CD4-positive, CD25-positive, alpha-beta regulatory T cell (primary cell): ENCODE data around the gene RAB3GAP1. TPM values are rescaled to one million over a fixed set of nuclear protein-coding genes. Genes with fewer than 3 reads are reported as not detected.
"Not testable (repeated sequence)": the region's sequence is repeated elsewhere in the genome, so short reads cannot be mapped to it uniquely, and the experiment has no call there.

Experiments
- ATAC-seq, 2 donors: fragments of 150-1000 bp; cut with Tn5 transposase; one replicate each; pipeline ENCODE4 v1.10.0; 2021; ENCODE audit warnings: low read depth in 2 of 2, moderate number of reproducible peaks in 2 of 2, moderate library complexity in 1 of 2
- DNase-seq, 3 donors: peaks; one replicate each; pipeline versions ENCODE4 v3.0.0 to v3.0.0-alpha.2; 2012 to 2022; ENCODE audit warnings: mixed read lengths in 1 of 3
- H3K27ac ChIP-seq: one replicate; pipeline ENCODE4 v1.7.0; 2013; ENCODE audit warnings: mild to moderate bottlenecking, low read length; ENCODE audit not compliant: insufficient read depth, poor library complexity, severe bottlenecking
- H3K27me3 ChIP-seq: one replicate; pipeline ENCODE4 v1.7.0; 2013; ENCODE audit warnings: low read length; ENCODE audit not compliant: control insufficient read depth, insufficient read depth
- H3K36me3 ChIP-seq: one replicate; pipeline ENCODE4 v1.7.0; 2013; ENCODE audit warnings: mild to moderate bottlenecking, low read length, moderate library complexity; ENCODE audit not compliant: control insufficient read depth, insufficient read depth
- H3K4me1 ChIP-seq: 2 replicates; pipeline ENCODE4 v1.7.0; 2013; ENCODE audit warnings: mild to moderate bottlenecking, low read length; ENCODE audit not compliant: insufficient read depth, control insufficient read depth, poor library complexity, severe bottlenecking
- H3K4me3 ChIP-seq: one replicate; pipeline ENCODE4 v1.7.0; 2013; ENCODE audit warnings: low read depth, mild to moderate bottlenecking, low read length, moderate library complexity
- H3K9me3 ChIP-seq, 2 experiments: 1 replicate in 1 of 2; 2 replicates in 1 of 2; pipeline ENCODE4 v1.7.0; 2013; ENCODE audit warnings: low read length in 2 of 2, mild to moderate bottlenecking in 1 of 2, moderate library complexity in 1 of 2; ENCODE audit not compliant: control insufficient read depth in 2 of 2
- H3K27ac Mint-ChIP-seq, 3 donors: one replicate each; pipeline ENCODE4 v1.8.0; 2020 to 2022; ENCODE audit warnings: mild to moderate bottlenecking in 3 of 3, mixed read lengths in 3 of 3, moderate library complexity in 2 of 3
- H3K27me3 Mint-ChIP-seq: one replicate; pipeline ENCODE4 v1.8.0; 2022; ENCODE audit warnings: mild to moderate bottlenecking, mixed read lengths
- H3K36me3 Mint-ChIP-seq: one replicate; pipeline ENCODE4 v1.8.0; 2020; ENCODE audit warnings: mixed read lengths
- H3K4me1 Mint-ChIP-seq, 4 donors: one replicate each; pipeline ENCODE4 v1.8.0; 2020 to 2022; ENCODE audit warnings: mixed read lengths in 4 of 4, mild to moderate bottlenecking in 1 of 4
- H3K4me3 Mint-ChIP-seq, 4 donors: one replicate each; pipeline ENCODE4 v1.8.0; 2020 to 2022; ENCODE audit warnings: mild to moderate bottlenecking in 4 of 4, mixed read lengths in 4 of 4, moderate library complexity in 3 of 4
- H3K9me3 Mint-ChIP-seq, 7 donors: one replicate each; pipeline ENCODE4 v1.8.0; 2020 to 2022; ENCODE audit warnings: mixed read lengths in 7 of 7, mild to moderate bottlenecking in 3 of 7, moderate library complexity in 2 of 7
- polyA plus RNA-seq, 4 donors: library from polyadenylated mRNA; unstranded; fragments of 300-500 nt; fragmentation: Illumina TruSeq; gene quantifications; one replicate each; pipeline ENCODE4 v1.2.3, GENCODE V29; 2021
- total RNA-seq: library from RNA; stranded (reverse); gene quantifications from one replicate; pipeline ENCODE4 v1.2.3, GENCODE V29; 2022

RAB3GAP1 gene
- total and polyA plus RNA-seq, 5 donors from 2014 or later = 15.4 to 40.1 (median 19.7) TPM

DNA sequence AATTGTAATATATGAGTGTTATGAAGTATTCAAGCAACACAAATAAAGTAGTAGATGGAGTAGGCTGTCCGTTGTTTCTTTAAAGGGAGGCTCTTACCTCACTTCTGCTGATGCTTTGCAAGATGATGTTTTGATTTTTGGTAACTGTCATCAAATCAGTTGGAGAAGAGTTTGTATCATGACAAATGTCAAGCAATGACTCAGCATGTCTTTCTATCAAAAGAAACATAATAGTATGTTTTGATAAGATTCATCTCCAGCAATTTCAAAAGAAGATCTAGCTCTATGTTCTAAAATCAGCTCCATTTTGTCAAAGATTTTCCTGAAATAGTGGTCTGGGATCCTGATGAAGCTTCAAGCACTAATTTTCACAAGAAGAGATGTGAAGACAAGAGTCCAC is 30.5 kb upstream of the RAB3GAP1 start:
- Histone ChIP-seq H3K4me1 (no peaks in the 10 kb centered on the region), H3K4me3 (no peak overlapping the region), H3K27ac (no peak overlapping the region), H3K36me3 (no peaks in the 10 kb centered on the region), H3K27me3 (peaks cover 2% of the 10 kb centered on the region), H3K9me3 (no peaks in the 10 kb centered on the region)
- ATAC-seq (no peak), DNase-seq (peak in 1 of 3 donors; percentile 2)
- no peaks in the 10 kb centered on the region for H3K36me3 Mint-ChIP-seq
- peaks cover 0 to 2% (median 0%) of the 10 kb centered on the region in 7 donors for H3K9me3 Mint-ChIP-seq
- peaks cover 0 to 5% (median 2%) of the 10 kb centered on the region in 4 donors for H3K4me1 Mint-ChIP-seq
- H3K4me3 Mint-ChIP-seq = no peak overlapping the region
- H3K27me3 Mint-ChIP-seq = peaks cover 15% of the 10 kb centered on the region
- H3K27ac Mint-ChIP-seq = no peak overlapping the region

DNA sequence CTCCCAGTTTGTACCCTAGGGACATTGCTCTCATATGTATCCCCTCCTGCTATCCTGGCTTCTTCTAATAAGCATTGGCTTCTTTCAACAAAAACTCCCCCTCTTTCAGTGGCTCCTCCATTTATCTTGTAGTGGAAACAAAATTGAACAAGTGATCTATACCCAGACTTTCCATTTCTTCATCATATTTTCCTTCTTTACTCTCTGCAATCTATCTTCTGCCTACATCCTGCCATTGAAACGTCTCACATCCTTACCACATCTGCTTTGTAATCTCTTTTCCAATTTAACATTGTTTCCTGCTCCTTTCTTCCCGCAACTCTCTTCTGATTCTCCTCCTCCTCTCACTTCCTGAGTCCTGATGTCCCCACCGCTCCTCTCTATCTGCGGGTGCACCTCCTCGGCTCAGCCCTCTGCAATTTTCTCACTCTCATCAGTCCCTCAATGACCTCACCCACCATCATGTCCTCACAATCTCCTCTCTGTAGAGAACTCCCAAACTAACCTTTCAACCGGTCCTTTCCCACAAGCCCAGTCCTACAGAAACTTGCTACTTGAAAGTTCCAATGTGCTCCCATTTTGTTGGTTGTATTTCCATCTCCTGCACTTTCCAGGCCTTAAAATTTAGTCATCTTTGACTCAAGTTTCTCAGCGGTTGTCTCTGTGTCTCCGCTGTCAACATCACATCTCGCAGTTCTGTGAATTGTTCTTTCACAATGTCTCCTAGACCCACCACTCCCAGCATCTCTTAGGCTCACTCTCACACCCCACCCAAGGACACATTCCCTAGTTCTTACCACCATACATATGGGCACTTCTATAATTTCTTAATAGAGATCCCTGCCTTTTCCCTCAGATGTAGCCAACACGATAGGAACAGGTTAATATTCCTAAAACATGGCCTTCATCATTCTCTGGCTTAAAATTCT is 28.9 kb upstream of the RAB3GAP1 start:
- H3K27me3 ChIP-seq = peaks cover 2% of the 10 kb centered on the region
- no peaks in the 10 kb centered on the region for H3K9me3 ChIP-seq
- DNase-seq (no peak), ATAC-seq (no peak)
- no peaks in the 10 kb centered on the region for H3K4me1 ChIP-seq
- H3K36me3 ChIP-seq = no peaks in the 10 kb centered on the region
- Mint-ChIP-seq H3K27me3 (peaks cover 14% of the 10 kb centered on the region), H3K36me3 (no peaks in the 10 kb centered on the region), H3K4me1 (peaks cover 0 to 5% (median 2%) of the 10 kb centered on the region in 4 donors), H3K27ac (no peak overlapping the region), H3K4me3 (no peak overlapping the region), H3K9me3 (peaks cover 0 to 2% (median 0%) of the 10 kb centered on the region in 7 donors)
- H3K4me3 ChIP-seq = no peak overlapping the region
- H3K27ac ChIP-seq = no peak overlapping the region

- Histone ChIP-seq H3K27ac (no peak overlapping the region), H3K9me3 (no peaks in the 10 kb centered on the region), H3K4me1 (no peaks in the 10 kb centered on the region), H3K4me3 (no peak overlapping the region), H3K36me3 (no peaks in the 10 kb centered on the region), H3K27me3 (peaks cover 2% of the 10 kb centered on the region)
- H3K4me1 Mint-ChIP-seq = peaks cover 0 to 5% (median 2%) of the 10 kb centered on the region in 4 donors
- H3K27ac Mint-ChIP-seq = no peak overlapping the region
- H3K36me3 Mint-ChIP-seq = no peaks in the 10 kb centered on the region
- DNase-seq = peak in 1 of 3 donors; percentile 2
- peak overlapping the region in 1 of 4 donors; percentile 7 for H3K4me3 Mint-ChIP-seq
- peaks cover 0 to 2% (median 0%) of the 10 kb centered on the region in 7 donors for H3K9me3 Mint-ChIP-seq
- ATAC-seq = no peak
- peaks cover 14% of the 10 kb centered on the region for H3K27me3 Mint-ChIP-seq
These were observed 28.1 kb upstream of the RAB3GAP1 start for GRCh38 chr2:135023886-135024485.

DNA sequence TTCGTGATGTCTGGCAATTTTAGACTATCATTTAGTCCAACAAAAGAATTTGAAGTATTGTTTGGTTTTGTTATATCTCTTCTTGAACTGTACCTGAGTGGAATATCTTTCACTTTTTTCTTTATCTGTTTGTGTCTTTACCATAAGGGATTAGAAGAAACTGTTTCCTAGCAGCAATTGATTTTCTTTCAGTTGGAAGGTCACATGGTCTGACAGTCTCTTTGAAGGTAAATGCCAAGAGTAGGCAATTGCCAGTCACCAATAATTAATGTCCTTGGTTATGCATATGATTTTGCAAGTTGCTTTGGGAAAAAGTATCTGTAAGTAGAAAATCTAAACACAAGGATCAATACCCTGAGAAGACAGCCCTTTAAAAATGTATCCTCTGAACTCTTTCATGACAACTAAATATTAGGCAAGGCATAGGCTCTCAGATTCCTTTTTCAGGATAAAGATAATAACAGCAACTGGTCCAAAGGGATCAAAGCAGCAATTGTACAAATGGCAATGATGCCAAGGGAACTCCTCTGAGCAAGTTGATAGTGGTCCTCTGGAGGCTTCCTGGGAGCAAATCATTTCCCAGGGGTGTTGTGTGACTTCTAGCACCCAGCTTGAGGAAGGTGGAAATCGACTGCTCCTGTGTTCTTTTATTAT is 22.5 kb upstream of the RAB3GAP1 start:
- peaks cover 5% of the 10 kb centered on the region for H3K27me3 ChIP-seq
- peaks cover 23% of the 10 kb centered on the region for H3K27me3 Mint-ChIP-seq
- H3K36me3 Mint-ChIP-seq = no peaks in the 10 kb centered on the region

GRCh38 chr2:135030826-135031225 is 21.3 kb upstream of the RAB3GAP1 start:
- H3K9me3 Mint-ChIP-seq = peaks cover 0 to 5% (median 1%) of the 10 kb centered on the region in 7 donors
- DNase-seq (peak in 1 of 3 donors; percentile 29), ATAC-seq (no peak)
- H3K4me1 Mint-ChIP-seq = no peaks in the 10 kb centered on the region
- no peak overlapping the region for H3K27ac Mint-ChIP-seq
- Histone ChIP-seq H3K4me1 (no peaks in the 10 kb centered on the region), H3K27ac (no peak overlapping the region), H3K36me3 (no peaks in the 10 kb centered on the region), H3K4me3 (no peak overlapping the region), H3K9me3 (no peaks in the 10 kb centered on the region), H3K27me3 (peaks cover 3% of the 10 kb centered on the region)
- no peaks in the 10 kb centered on the region for H3K36me3 Mint-ChIP-seq
- H3K27me3 Mint-ChIP-seq = peaks cover 23% of the 10 kb centered on the region
- H3K4me3 Mint-ChIP-seq = no peak overlapping the region

More for the DNA sequence above, 22.5 kb upstream of the RAB3GAP1 start:
- Histone ChIP-seq H3K4me3 (no peak overlapping the region), H3K27ac (no peak overlapping the region), H3K9me3 (no peaks in the 10 kb centered on the region), H3K36me3 (no peaks in the 10 kb centered on the region), H3K4me1 (no peaks in the 10 kb centered on the region)
- peaks cover 0 to 5% (median 2%) of the 10 kb centered on the region in 7 donors for H3K9me3 Mint-ChIP-seq
- H3K27ac Mint-ChIP-seq = no peak overlapping the region
- DNase-seq (no peak), ATAC-seq (no peak)
- H3K4me3 Mint-ChIP-seq = no peak overlapping the region
- no peaks in the 10 kb centered on the region for H3K4me1 Mint-ChIP-seq

DNA sequence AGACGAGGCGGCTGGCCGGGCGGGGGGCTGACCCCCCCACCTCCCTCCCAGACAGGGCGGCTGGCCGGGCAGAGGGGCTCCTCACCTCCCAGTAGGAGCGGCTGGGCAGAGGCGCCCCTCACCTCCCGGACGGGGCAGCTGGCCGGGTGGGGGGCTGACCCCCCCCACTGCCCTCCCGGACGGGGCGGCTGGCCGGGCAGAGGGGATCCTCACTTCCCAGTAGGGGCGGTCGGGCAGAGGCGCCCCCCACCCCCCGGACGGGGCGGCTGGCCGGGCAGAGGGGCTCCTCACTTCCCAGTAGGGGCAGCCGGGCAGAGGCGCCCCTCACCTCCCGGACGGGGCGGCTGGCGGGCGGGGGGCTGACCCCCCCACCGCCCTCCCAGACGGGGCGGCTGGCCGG is 18.9 kb upstream of the RAB3GAP1 start:
- not testable (repeated sequence) for DNase-seq, H3K4me1 Mint-ChIP-seq, H3K36me3 ChIP-seq, H3K27ac Mint-ChIP-seq, ATAC-seq, H3K36me3 Mint-ChIP-seq, H3K9me3 Mint-ChIP-seq, H3K27me3 ChIP-seq, H3K27ac ChIP-seq, H3K9me3 ChIP-seq, H3K4me3 Mint-ChIP-seq, H3K4me3 ChIP-seq, H3K4me1 ChIP-seq
- H3K27me3 Mint-ChIP-seq = peaks cover 14% of the 10 kb centered on the region

DNA sequence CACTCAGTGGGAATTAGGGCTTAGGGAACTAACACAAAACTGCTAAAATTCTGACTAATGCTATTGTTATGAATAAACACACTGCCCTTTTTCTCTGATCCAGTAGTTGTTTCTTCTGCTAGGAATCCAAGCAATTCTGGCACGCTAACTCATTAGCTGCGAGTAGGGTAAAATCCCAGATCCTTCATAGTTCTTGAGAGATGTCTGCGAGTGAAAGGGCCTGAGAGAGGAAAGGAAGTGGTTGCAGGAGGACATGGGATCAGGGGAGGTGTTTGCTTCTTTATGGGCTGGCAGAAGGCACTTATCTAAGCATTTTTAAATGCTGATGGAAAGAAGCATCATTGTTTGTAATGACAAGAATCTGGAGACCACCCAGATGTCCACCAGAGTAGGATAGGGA is 14.3 kb upstream of the RAB3GAP1 start:
- no peaks in the 10 kb centered on the region for H3K9me3 Mint-ChIP-seq
- DNase-seq (no peak), ATAC-seq (no peak)
- H3K36me3 ChIP-seq = no peaks in the 10 kb centered on the region
- H3K4me1 ChIP-seq = no peaks in the 10 kb centered on the region
- no peak overlapping the region for H3K4me3 ChIP-seq
- peaks cover 13% of the 10 kb centered on the region for H3K27me3 Mint-ChIP-seq
- H3K27me3 ChIP-seq = peaks cover 4% of the 10 kb centered on the region
- H3K27ac ChIP-seq = no peak overlapping the region
- no peaks in the 10 kb centered on the region for H3K9me3 ChIP-seq
- H3K4me3 Mint-ChIP-seq = no peak overlapping the region
- H3K27ac Mint-ChIP-seq = no peak overlapping the region
- no peaks in the 10 kb centered on the region for H3K36me3 Mint-ChIP-seq
- H3K4me1 Mint-ChIP-seq = no peaks in the 10 kb centered on the region
